KMS-11 (cell line): ENCODE measurements around the gene FLNB.
A peak's percentile ranks its signal among the peaks of the same experiment; 100 is the strongest.

Source experiments
- H2AFZ ChIP-seq: fragments of 200-600 bp; sonication (generic); 2 replicates; pipeline ENCODE4 v1.6.1; 2016; ENCODE audit warnings: antibody characterized with exemption, mixed run types, low read depth
- H3K27ac ChIP-seq: fragments of 200-600 bp; sonication (generic); 2 replicates; pipeline ENCODE4 v1.6.1; 2016; ENCODE audit warnings: mild to moderate bottlenecking, mixed run types
- H3K27me3 ChIP-seq: fragments of 200-600 bp; sonication (generic); 2 replicates; pipeline ENCODE4 v1.6.1; 2017; ENCODE audit warnings: mild to moderate bottlenecking, low read depth, mixed run types, moderate library complexity; ENCODE audit not compliant: insufficient read depth
- H3K36me3 ChIP-seq: fragments of 200-600 bp; sonication (generic); 2 replicates; pipeline ENCODE4 v1.6.1; 2017; ENCODE audit warnings: mild to moderate bottlenecking, mixed run types; ENCODE audit not compliant: insufficient read depth
- H3K4me1 ChIP-seq: fragments of 200-600 bp; sonication (generic); 2 replicates; pipeline ENCODE4 v1.6.1; 2016; ENCODE audit warnings: mild to moderate bottlenecking, low read depth, mixed run types; ENCODE audit not compliant: poor library complexity, severe bottlenecking
- H3K4me2 ChIP-seq: fragments of 200-600 bp; sonication (generic); 2 replicates; pipeline ENCODE4 v1.7.0; 2016; ENCODE audit warnings: mild to moderate bottlenecking, mixed run types
- H3K4me3 ChIP-seq: fragments of 200-600 bp; sonication (generic); IDR thresholded peaks from 2 replicates; pipeline ENCODE4 v1.6.1; 2017; ENCODE audit warnings: low read depth, low read length, mixed read lengths; ENCODE audit not compliant: insufficient read depth
- H3K79me2 ChIP-seq: fragments of 200-600 bp; sonication (generic); 2 replicates; pipeline ENCODE4 v1.6.1; 2016; ENCODE audit warnings: low read depth, mixed run types; ENCODE audit not compliant: insufficient read depth
- H3K9ac ChIP-seq: fragments of 200-600 bp; sonication (generic); 2 replicates; pipeline ENCODE4 v1.6.1; 2016; ENCODE audit warnings: mild to moderate bottlenecking, mixed run types
- H4K20me1 ChIP-seq: fragments of 200-600 bp; sonication (generic); 2 replicates; pipeline ENCODE4 v1.6.1; 2016; ENCODE audit warnings: mild to moderate bottlenecking, mixed run types; ENCODE audit not compliant: insufficient read depth
- TF ChIP-seq, protein P1 (sequence below): fragments of 200-600 bp; sonication (generic); conservative IDR thresholded peaks from 2 replicates; pipeline ENCODE4 v1.6.1; 2017; ENCODE audit warnings: low read depth, mild to moderate bottlenecking, antibody characterized with exemption, low read length, moderate library complexity, mixed read lengths

FLNB gene

DNA sequence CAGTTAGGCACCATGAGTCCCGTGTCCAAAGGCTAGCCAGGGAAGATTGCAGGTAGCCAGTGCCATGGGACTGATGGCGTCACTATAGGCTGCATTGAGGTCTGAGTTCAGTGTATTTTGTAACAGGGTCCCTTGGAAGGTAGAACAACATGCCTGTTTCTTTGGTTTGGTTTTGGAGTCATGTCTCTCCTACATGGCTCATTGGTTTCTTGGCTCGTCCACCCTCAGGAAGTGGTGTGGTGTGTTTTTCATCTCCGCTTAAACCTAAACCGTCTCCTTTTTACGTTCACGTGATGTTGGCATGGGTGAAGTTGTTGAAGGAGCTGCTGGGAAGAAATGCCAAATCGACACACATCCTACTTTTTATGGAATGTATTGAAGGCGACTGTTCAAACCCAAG lies 71.6 kb downstream of the FLNB start:
- Histone ChIP-seq H3K27me3 (no peaks in the 10 kb centered on the region), H3K79me2 (no peaks in the 10 kb centered on the region), H2AFZ (no peak overlapping the region), H4K20me1 (no peaks in the 10 kb centered on the region), H3K4me3 (no peak overlapping the region), H3K27ac (no peak overlapping the region), H3K4me2 (no peak overlapping the region), H3K4me1 (peaks cover under 1% of the 10 kb centered on the region), H3K36me3 (no peaks in the 10 kb centered on the region), H3K9ac (no peak overlapping the region)
- TF ChIP-seq, protein P1, sequence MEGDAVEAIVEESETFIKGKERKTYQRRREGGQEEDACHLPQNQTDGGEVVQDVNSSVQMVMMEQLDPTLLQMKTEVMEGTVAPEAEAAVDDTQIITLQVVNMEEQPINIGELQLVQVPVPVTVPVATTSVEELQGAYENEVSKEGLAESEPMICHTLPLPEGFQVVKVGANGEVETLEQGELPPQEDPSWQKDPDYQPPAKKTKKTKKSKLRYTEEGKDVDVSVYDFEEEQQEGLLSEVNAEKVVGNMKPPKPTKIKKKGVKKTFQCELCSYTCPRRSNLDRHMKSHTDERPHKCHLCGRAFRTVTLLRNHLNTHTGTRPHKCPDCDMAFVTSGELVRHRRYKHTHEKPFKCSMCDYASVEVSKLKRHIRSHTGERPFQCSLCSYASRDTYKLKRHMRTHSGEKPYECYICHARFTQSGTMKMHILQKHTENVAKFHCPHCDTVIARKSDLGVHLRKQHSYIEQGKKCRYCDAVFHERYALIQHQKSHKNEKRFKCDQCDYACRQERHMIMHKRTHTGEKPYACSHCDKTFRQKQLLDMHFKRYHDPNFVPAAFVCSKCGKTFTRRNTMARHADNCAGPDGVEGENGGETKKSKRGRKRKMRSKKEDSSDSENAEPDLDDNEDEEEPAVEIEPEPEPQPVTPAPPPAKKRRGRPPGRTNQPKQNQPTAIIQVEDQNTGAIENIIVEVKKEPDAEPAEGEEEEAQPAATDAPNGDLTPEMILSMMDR, result no peak

DNA sequence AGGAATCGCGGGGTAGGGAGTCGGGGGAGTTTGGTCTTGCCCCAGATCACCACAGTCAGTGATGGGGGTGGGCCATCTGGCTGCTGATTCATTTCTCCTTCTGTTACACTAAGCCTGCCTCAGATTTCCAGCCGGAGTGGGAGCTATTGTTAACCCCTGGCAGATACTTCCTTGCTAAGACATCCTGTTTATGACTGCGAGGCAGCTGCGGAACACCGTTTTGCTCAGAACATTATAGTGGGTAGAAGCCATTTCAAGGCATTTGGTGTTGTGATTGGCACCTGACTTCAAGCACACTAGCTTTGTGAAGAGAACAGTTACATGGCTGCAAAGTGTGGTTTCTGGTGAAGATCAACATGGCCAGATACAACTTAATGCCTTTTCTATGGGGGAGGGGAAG lies 73.8 kb downstream of the FLNB start:
- H3K27ac ChIP-seq, result no peak overlapping the region
- peaks cover 20% of the 10 kb centered on the region for H3K4me1 ChIP-seq
- no peaks in the 10 kb centered on the region for H4K20me1 ChIP-seq
- no peaks in the 10 kb centered on the region for H3K27me3 ChIP-seq
- no peak overlapping the region for H3K9ac ChIP-seq
- H3K36me3 ChIP-seq, result no peaks in the 10 kb centered on the region
- TF ChIP-seq, protein P1, result no peak
- no peak overlapping the region for H3K4me2 ChIP-seq
- no peaks in the 10 kb centered on the region for H3K79me2 ChIP-seq
- H2AFZ ChIP-seq, result no peak overlapping the region
- H3K4me3 ChIP-seq, result no peak overlapping the region

DNA sequence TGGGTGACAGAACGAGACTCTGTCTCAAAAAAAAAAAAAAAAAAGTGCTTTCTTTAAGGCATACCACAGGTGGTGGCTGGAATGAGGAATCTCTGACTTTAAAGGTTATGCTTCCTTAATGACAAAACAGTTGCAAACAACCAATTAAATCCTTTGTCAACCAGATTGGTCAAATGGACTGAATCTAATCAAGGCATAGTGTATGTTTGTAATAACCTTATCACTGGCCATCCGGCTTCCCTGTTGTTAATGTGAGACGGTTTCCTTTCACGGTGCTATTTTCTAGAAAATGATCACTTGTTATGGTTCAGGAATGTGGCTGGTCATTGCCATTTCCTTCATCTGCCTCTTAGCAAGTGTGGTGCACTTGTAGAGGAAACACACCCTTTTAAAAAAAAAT lies 75.9 kb downstream of the FLNB start:
- H3K4me1 ChIP-seq, result peaks cover 20% of the 10 kb centered on the region
- no peaks in the 10 kb centered on the region for H3K27me3 ChIP-seq
- H3K36me3 ChIP-seq, result no peaks in the 10 kb centered on the region
- no peak overlapping the region for H3K4me2 ChIP-seq
- no peak overlapping the region for H3K9ac ChIP-seq
- H4K20me1 ChIP-seq, result no peaks in the 10 kb centered on the region
- H3K4me3 ChIP-seq, result no peak overlapping the region
- no peak overlapping the region for H2AFZ ChIP-seq
- H3K79me2 ChIP-seq, result no peaks in the 10 kb centered on the region
- TF ChIP-seq, protein P1, result no peak
- H3K27ac ChIP-seq, result no peak overlapping the region

DNA sequence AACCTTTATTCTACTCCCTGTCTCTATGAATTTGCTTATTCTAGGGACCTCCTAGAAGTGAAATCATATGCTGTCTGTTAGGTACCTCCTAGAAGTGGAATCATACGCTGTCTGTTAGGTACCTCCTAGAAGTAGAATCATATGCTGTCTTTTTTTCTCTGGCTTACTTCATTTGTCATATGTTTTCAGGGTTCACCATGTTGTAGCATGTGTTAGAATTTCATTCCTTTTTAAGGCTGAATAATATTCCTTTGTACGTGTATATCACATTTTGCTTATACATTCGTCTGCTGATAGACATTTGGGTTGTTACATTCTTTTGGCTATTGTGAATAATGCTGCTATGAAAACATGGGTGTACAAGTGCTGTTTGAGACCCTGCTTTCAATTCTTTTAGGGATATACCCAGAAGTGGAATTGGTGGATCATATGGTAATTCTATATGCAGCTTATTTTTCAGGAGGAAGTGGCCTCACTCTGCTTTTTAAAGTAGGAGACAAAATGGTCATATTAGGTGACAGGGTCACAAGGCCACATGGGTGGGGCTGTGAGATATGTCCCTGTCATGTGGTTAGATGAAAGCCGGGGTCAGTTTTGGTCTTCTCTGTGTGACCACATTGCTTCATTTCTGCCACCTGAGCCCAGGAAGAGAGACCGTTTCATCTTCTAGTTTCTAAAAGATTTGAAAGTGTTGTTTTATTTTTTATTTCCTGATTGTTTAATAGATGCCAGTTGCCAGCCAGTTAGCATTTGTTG lies 76.7 kb downstream of the FLNB start:
- Histone ChIP-seq H3K9ac (no peak overlapping the region), H2AFZ (no peak overlapping the region), H3K4me2 (peak overlapping the region; percentile 54), H4K20me1 (no peaks in the 10 kb centered on the region), H3K36me3 (no peaks in the 10 kb centered on the region), H3K27ac (no peak overlapping the region), H3K27me3 (no peaks in the 10 kb centered on the region), H3K4me1 (peaks cover 20% of the 10 kb centered on the region), H3K4me3 (no peak overlapping the region), H3K79me2 (no peaks in the 10 kb centered on the region)
- TF ChIP-seq, protein P1, result no peak
